WTC11 (cell line): ENCODE data around the gene PCID2. TPM values are rescaled to one million over a fixed set of nuclear protein-coding genes. Genes with fewer than 3 reads are reported as not detected.
A peak's percentile ranks its signal among the peaks of the same experiment; 100 is the strongest.

Experiments used
- ATAC-seq: fragments of 200-7000 bp; cut with Tn5 transposase; 2 replicates; pipeline ENCODE4 v1.10.0; 2021; ENCODE audit warnings: mild to moderate bottlenecking, moderate library complexity
- CTCF ChIA-PET: fragments of 300-600 bp; sonication (Branson Sonifier 250); formaldehyde crosslinking; loops from one replicate; lab custom pipeline; 2021; ENCODE audit warnings: antibody characterized with exemption; lab: Charles Lee
- POLR2A ChIA-PET: fragments of 350-600 bp; sonication (Branson Sonifier 250); formaldehyde crosslinking; loops from one replicate; lab custom pipeline; 2021; ENCODE audit warnings: antibody characterized with exemption; lab: Charles Lee
- DNase-seq: peaks from one replicate; pipeline ENCODE4 v3.0.0; 2021; ENCODE audit warnings: low spot score
- H3K27ac Mint-ChIP-seq: 2 replicates; pipeline ENCODE4 v1.8.0; 2021; ENCODE audit warnings: mixed read lengths
- H3K27me3 Mint-ChIP-seq: 2 replicates; pipeline ENCODE4 v1.8.0; 2021; ENCODE audit warnings: low read depth, mild to moderate bottlenecking, moderate library complexity, mixed read lengths
- H3K36me3 Mint-ChIP-seq: 2 replicates; pipeline ENCODE4 v1.8.0; 2021; ENCODE audit warnings: mixed read lengths
- H3K4me1 Mint-ChIP-seq: 2 replicates; pipeline ENCODE4 v1.8.0; 2022; ENCODE audit warnings: mixed read lengths
- H3K4me3 Mint-ChIP-seq: 2 replicates; pipeline ENCODE4 v1.8.0; 2021; ENCODE audit warnings: mild to moderate bottlenecking, moderate library complexity, mixed read lengths
- H3K9me3 Mint-ChIP-seq: 2 replicates; pipeline ENCODE4 v1.8.0; 2021; ENCODE audit warnings: mixed read lengths
- ATF1 ChIP-seq: sonication (generic); formaldehyde crosslinking; IDR thresholded peaks from 2 replicates; pipeline ENCODE4 v1.8.1; 2023; ENCODE audit warnings: mild to moderate bottlenecking, moderate library complexity, missing genetic modification reagents
- CREM ChIP-seq: sonication (generic); formaldehyde crosslinking; IDR thresholded peaks from 2 replicates; pipeline ENCODE4 v1.8.1; 2022; ENCODE audit warnings: mild to moderate bottlenecking, missing genetic modification reagents, moderate library complexity
- ELF4 ChIP-seq: sonication (generic); formaldehyde crosslinking; IDR thresholded peaks from 2 replicates; pipeline ENCODE4 v1.8.1; 2022; ENCODE audit warnings: low read depth, mild to moderate bottlenecking, moderate library complexity, missing genetic modification reagents
- FOXK1 ChIP-seq: sonication (generic); formaldehyde crosslinking; IDR thresholded peaks from 2 replicates; pipeline ENCODE4 v1.8.0; 2022; ENCODE audit warnings: mild to moderate bottlenecking, moderate library complexity, missing genetic modification reagents
- JUN ChIP-seq: sonication (generic); formaldehyde crosslinking; IDR thresholded peaks from 2 replicates; pipeline ENCODE4 v1.8.0; 2023; ENCODE audit warnings: mild to moderate bottlenecking, missing genetic modification reagents
- MYBL2 ChIP-seq: sonication (generic); formaldehyde crosslinking; IDR thresholded peaks from 2 replicates; pipeline ENCODE4 v1.8.1; 2023; ENCODE audit warnings: mild to moderate bottlenecking, moderate library complexity, missing genetic modification reagents
- NFATC4 ChIP-seq: fragments of 250-450 bp; sonication (Bioruptor Pico); IDR thresholded peaks from 2 replicates; pipeline ENCODE4 v1.9.0; 2021; ENCODE audit warnings: mild to moderate bottlenecking
- RELA ChIP-seq: sonication (generic); formaldehyde crosslinking; IDR thresholded peaks from 2 replicates; pipeline ENCODE4 v1.8.1; 2022; ENCODE audit warnings: missing genetic modification reagents, mild to moderate bottlenecking, borderline replicate concordance
- SMAD3 ChIP-seq: sonication (generic); formaldehyde crosslinking; IDR thresholded peaks from 2 replicates; pipeline ENCODE4 v1.8.0; 2022; ENCODE audit warnings: missing genetic modification reagents, mild to moderate bottlenecking, borderline replicate concordance
- ZNF121 ChIP-seq: sonication (generic); formaldehyde crosslinking; IDR thresholded peaks from 2 replicates; pipeline ENCODE4 v1.8.0; 2023; ENCODE audit warnings: missing genetic modification reagents
- ZNF232 ChIP-seq: sonication (generic); formaldehyde crosslinking; IDR thresholded peaks from 2 replicates; pipeline ENCODE4 v1.8.0; 2022; ENCODE audit warnings: mild to moderate bottlenecking, missing genetic modification reagents
- ZNF671 ChIP-seq: fragments of 250-450 bp; sonication (Bioruptor Pico); IDR thresholded peaks from 2 replicates; pipeline ENCODE4 v1.8.0; 2021; ENCODE audit warnings: mild to moderate bottlenecking
- total RNA-seq: library from RNA; stranded (reverse); gene quantifications from 3 replicates; pipeline ENCODE4 v1.2.3, GENCODE V29; 2021
- TF ChIP-seq, protein P1 (sequence below): fragments of 250-450 bp; sonication (Bioruptor Pico); IDR thresholded peaks from 2 replicates; pipeline ENCODE4 v1.9.0; 2021; ENCODE audit warnings: moderate library complexity, mild to moderate bottlenecking, inconsistent platforms, borderline replicate concordance
- TF ChIP-seq, protein P2 (sequence below): sonication (generic); formaldehyde crosslinking; IDR thresholded peaks from 2 replicates; pipeline ENCODE4 v1.8.1; 2022; ENCODE audit warnings: low read depth, mild to moderate bottlenecking, moderate library complexity, missing genetic modification reagents, borderline replicate concordance
- TF ChIP-seq, protein P3 (sequence below): fragments of 200-600 bp; IDR thresholded peaks from 2 replicates; pipeline ENCODE4 v1.8.0; 2022; ENCODE audit warnings: antibody characterized with exemption
- TF ChIP-seq, protein P4 (sequence below): sonication (generic); formaldehyde crosslinking; IDR thresholded peaks from 2 replicates; pipeline ENCODE4 v1.8.0; 2022; ENCODE audit warnings: mild to moderate bottlenecking, missing genetic modification reagents
- TF ChIP-seq, protein P5 (sequence below): sonication (generic); formaldehyde crosslinking; IDR thresholded peaks from 2 replicates; pipeline ENCODE4 v1.8.1; 2022; ENCODE audit warnings: missing genetic modification reagents, borderline replicate concordance
- TF ChIP-seq, protein P6 (sequence below): sonication (generic); formaldehyde crosslinking; IDR thresholded peaks from 2 replicates; pipeline ENCODE4 v1.8.0; 2023; ENCODE audit warnings: mild to moderate bottlenecking, missing genetic modification reagents
- TF ChIP-seq, protein P7 (sequence below): sonication (generic); formaldehyde crosslinking; IDR thresholded peaks from 2 replicates; pipeline ENCODE4 v1.8.1; 2022; ENCODE audit warnings: mild to moderate bottlenecking, moderate library complexity, missing genetic modification reagents
- TF ChIP-seq, protein P8 (sequence below): sonication (generic); formaldehyde crosslinking; IDR thresholded peaks from 2 replicates; pipeline ENCODE4 v1.8.0; 2023; ENCODE audit warnings: missing genetic modification reagents

PCID2 gene
- total RNA-seq, 1 experiment from 2014 or later = 69.4 TPM

DNA sequence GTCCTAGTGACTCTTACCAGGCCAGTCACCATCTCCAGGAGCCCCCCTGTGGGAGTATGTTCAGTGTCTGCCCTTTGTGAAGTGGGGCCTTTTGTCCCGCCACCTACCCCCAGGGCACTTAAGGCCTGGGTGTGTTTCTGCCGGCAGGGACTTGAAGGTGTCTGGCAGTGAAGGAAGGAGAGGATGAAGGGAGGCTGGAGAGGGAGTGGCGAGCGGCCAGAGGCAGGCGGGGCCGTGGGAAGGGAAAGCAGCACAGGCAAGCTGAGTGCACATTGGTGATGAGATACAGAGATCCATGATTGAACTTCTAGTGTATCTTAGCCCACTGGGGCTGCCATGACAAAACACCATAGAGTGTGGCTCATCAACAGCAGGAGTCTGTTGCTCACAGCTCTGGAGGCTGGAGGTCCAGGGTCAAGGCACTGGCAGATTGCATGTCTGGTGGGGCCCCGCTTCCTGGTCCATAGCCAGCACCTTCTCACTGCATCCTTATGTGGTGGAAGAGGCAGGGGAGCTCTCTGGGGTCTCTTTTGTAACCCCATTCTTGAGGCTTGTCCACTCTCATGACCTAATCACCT lies 18.5 kb upstream of the PCID2 start:
- CTCF ChIA-PET = interaction anchor here (1.6 kb wide), 1 partner anchor 137 kb away, joined by 3 read pairs; no protein-coding TSS in a partner anchor
- POLR2A ChIA-PET = no interaction called here
- TF ChIP-seq, protein P1, sequence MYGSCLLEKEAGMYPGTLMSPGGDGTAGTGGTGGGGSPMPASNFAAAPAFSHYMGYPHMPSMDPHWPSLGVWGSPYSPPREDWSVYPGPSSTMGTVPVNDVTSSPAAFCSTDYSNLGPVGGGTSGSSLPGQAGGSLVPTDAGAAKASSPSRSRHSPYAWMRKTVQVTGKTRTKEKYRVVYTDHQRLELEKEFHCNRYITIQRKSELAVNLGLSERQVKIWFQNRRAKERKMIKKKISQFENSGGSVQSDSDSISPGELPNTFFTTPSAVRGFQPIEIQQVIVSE (CRISPR knock-in tag) = no peak
- TF ChIP-seq, protein P2, sequence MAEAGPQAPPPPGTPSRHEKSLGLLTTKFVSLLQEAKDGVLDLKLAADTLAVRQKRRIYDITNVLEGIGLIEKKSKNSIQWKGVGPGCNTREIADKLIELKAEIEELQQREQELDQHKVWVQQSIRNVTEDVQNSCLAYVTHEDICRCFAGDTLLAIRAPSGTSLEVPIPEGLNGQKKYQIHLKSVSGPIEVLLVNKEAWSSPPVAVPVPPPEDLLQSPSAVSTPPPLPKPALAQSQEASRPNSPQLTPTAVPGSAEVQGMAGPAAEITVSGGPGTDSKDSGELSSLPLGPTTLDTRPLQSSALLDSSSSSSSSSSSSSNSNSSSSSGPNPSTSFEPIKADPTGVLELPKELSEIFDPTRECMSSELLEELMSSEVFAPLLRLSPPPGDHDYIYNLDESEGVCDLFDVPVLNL (CRISPR knock-in tag) = no peak
- TF ChIP-seq RELA (no peak), SMAD3 (no peak), ATF1 (CRISPR knock-in tag) (no peak), ZNF671 (CRISPR knock-in tag) (no peak), MYBL2 (CRISPR knock-in tag) (no peak), NFATC4 (CRISPR knock-in tag) (no peak), ZNF232 (CRISPR knock-in tag) (no peak), ZNF121 (CRISPR knock-in tag) (no peak), ELF4 (CRISPR knock-in tag) (no peak), FOXK1 (no peak), JUN (CRISPR knock-in tag) (no peak), CREM (CRISPR knock-in tag) (no peak)
- TF ChIP-seq, protein P3, sequence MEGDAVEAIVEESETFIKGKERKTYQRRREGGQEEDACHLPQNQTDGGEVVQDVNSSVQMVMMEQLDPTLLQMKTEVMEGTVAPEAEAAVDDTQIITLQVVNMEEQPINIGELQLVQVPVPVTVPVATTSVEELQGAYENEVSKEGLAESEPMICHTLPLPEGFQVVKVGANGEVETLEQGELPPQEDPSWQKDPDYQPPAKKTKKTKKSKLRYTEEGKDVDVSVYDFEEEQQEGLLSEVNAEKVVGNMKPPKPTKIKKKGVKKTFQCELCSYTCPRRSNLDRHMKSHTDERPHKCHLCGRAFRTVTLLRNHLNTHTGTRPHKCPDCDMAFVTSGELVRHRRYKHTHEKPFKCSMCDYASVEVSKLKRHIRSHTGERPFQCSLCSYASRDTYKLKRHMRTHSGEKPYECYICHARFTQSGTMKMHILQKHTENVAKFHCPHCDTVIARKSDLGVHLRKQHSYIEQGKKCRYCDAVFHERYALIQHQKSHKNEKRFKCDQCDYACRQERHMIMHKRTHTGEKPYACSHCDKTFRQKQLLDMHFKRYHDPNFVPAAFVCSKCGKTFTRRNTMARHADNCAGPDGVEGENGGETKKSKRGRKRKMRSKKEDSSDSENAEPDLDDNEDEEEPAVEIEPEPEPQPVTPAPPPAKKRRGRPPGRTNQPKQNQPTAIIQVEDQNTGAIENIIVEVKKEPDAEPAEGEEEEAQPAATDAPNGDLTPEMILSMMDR = no peak
- TF ChIP-seq, protein P4, sequence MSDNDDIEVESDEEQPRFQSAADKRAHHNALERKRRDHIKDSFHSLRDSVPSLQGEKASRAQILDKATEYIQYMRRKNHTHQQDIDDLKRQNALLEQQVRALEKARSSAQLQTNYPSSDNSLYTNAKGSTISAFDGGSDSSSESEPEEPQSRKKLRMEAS (CRISPR knock-in tag) = no peak
- TF ChIP-seq, protein P5, sequence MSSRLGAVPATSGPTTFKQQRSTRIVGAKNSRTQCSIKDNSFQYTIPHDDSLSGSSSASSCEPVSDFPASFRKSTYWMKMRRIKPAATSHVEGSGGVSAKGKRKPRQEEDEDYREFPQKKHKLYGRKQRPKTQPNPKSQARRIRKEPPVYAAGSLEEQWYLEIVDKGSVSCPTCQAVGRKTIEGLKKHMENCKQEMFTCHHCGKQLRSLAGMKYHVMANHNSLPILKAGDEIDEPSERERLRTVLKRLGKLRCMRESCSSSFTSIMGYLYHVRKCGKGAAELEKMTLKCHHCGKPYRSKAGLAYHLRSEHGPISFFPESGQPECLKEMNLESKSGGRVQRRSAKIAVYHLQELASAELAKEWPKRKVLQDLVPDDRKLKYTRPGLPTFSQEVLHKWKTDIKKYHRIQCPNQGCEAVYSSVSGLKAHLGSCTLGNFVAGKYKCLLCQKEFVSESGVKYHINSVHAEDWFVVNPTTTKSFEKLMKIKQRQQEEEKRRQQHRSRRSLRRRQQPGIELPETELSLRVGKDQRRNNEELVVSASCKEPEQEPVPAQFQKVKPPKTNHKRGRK (CRISPR knock-in tag) = no peak
- TF ChIP-seq, protein P6, sequence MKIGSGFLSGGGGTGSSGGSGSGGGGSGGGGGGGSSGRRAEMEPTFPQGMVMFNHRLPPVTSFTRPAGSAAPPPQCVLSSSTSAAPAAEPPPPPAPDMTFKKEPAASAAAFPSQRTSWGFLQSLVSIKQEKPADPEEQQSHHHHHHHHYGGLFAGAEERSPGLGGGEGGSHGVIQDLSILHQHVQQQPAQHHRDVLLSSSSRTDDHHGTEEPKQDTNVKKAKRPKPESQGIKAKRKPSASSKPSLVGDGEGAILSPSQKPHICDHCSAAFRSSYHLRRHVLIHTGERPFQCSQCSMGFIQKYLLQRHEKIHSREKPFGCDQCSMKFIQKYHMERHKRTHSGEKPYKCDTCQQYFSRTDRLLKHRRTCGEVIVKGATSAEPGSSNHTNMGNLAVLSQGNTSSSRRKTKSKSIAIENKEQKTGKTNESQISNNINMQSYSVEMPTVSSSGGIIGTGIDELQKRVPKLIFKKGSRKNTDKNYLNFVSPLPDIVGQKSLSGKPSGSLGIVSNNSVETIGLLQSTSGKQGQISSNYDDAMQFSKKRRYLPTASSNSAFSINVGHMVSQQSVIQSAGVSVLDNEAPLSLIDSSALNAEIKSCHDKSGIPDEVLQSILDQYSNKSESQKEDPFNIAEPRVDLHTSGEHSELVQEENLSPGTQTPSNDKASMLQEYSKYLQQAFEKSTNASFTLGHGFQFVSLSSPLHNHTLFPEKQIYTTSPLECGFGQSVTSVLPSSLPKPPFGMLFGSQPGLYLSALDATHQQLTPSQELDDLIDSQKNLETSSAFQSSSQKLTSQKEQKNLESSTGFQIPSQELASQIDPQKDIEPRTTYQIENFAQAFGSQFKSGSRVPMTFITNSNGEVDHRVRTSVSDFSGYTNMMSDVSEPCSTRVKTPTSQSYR (CRISPR knock-in tag) = no peak
- TF ChIP-seq, protein P7, sequence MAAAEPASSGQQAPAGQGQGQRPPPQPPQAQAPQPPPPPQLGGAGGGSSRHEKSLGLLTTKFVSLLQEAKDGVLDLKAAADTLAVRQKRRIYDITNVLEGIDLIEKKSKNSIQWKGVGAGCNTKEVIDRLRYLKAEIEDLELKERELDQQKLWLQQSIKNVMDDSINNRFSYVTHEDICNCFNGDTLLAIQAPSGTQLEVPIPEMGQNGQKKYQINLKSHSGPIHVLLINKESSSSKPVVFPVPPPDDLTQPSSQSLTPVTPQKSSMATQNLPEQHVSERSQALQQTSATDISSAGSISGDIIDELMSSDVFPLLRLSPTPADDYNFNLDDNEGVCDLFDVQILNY (CRISPR knock-in tag) = no peak
- TF ChIP-seq, protein P8, sequence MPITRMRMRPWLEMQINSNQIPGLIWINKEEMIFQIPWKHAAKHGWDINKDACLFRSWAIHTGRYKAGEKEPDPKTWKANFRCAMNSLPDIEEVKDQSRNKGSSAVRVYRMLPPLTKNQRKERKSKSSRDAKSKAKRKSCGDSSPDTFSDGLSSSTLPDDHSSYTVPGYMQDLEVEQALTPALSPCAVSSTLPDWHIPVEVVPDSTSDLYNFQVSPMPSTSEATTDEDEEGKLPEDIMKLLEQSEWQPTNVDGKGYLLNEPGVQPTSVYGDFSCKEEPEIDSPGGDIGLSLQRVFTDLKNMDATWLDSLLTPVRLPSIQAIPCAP (CRISPR knock-in tag) = no peak
- H3K36me3 Mint-ChIP-seq = peaks cover 75% of the 10 kb centered on the region
- no peaks in the 10 kb centered on the region for H3K4me1 Mint-ChIP-seq
- DNase-seq = no peak
- 0 out of 2 replicates have a peak overlapping the region, but pooled peaks have one; percentile 48 for H3K27ac Mint-ChIP-seq
- no peak for ATAC-seq
- no peak overlapping the region for H3K4me3 Mint-ChIP-seq
- no peaks in the 10 kb centered on the region for H3K9me3 Mint-ChIP-seq
- H3K27me3 Mint-ChIP-seq = no peaks in the 10 kb centered on the region
